Lower lobe of right lung (tissue), 2 donors: ENCODE data around the gene HUS1. TPM values are rescaled to one million over a fixed set of nuclear protein-coding genes. Genes with fewer than 3 reads are reported as not detected.
A peak's percentile ranks its signal among the peaks of the same experiment; 100 is the strongest.

ENCODE experiments used
- ATAC-seq, 2 donors: fragments of 200-7000 bp; cut with Tn5 transposase; one replicate each; pipeline ENCODE4 v1.9.1; 2020 to 2022; ENCODE audit warnings: mild to moderate bottlenecking in 2 of 2, moderate library complexity in 2 of 2
- DNase-seq: peaks from one replicate; pipeline ENCODE4 v3.0.0-alpha.2; 2020
- H3K27ac ChIP-seq: fragments of 200-600 bp; one replicate; pipeline ENCODE4 v1.8.0; 2022
- H3K27me3 ChIP-seq: fragments of 200-600 bp; one replicate; pipeline ENCODE4 v1.8.0; 2022; ENCODE audit warnings: low read depth
- H3K36me3 ChIP-seq: fragments of 200-600 bp; one replicate; pipeline ENCODE4 v1.8.0; 2022; ENCODE audit warnings: mild to moderate bottlenecking
- H3K4me1 ChIP-seq: fragments of 200-600 bp; one replicate; pipeline ENCODE4 v1.8.0; 2022
- H3K4me3 ChIP-seq: fragments of 200-600 bp; one replicate; pipeline ENCODE4 v1.8.0; 2022; ENCODE audit warnings: mild to moderate bottlenecking
- H3K9me3 ChIP-seq: fragments of 200-600 bp; one replicate; pipeline ENCODE4 v1.8.0; 2022
- CTCF ChIP-seq: fragments of 200-600 bp; IDR thresholded peaks from one replicate; pipeline ENCODE4 v1.8.0; 2022; ENCODE audit warnings: antibody characterized with exemption, mild to moderate bottlenecking
- intact Hi-C: fragments of 100-400 bp; cut with DNase I; formaldehyde crosslinking; loops from one replicate; pipeline ENCODE4 v1.11.0; 2022
- total RNA-seq: library from RNA; stranded (reverse); fragmentation: NEBNext Ultra II Directional; extraction: Animal tissue kit (Norgen Biotek cat#: 25700); gene quantifications from one replicate; pipeline ENCODE4 v1.2.1, GENCODE V29; 2021
- donor health status: DM: no; HTN: yes; CAD: no; lungs with severe emphysema.

The HUS1 gene
- total RNA-seq, 1 donor from 2014 or later, result 39.2 TPM

- H3K27me3 ChIP-seq, result no peaks in the 10 kb centered on the region
- no peak for ATAC-seq
Measured at GRCh38 chr7:47978790-47979144, 648 bp downstream of the HUS1 start.

GRCh38 chr7:47973739-47974138 lies 5.7 kb downstream of the HUS1 start:
- ATAC-seq (no peak), DNase-seq (no peak)
- intact Hi-C loops, result no loop called here
- Histone ChIP-seq H3K36me3 (peaks cover 89% of the 10 kb centered on the region), H3K27ac (no peak overlapping the region), H3K9me3 (no peaks in the 10 kb centered on the region), H3K4me1 (peaks cover 34% of the 10 kb centered on the region), H3K4me3 (no peak overlapping the region), H3K27me3 (no peaks in the 10 kb centered on the region)
- TF ChIP-seq CTCF, result no peak

More at GRCh38 chr7:47978790-47979144, 648 bp downstream of the HUS1 start:
- no peak for DNase-seq
- H3K4me1 ChIP-seq, result peaks cover 18% of the 10 kb centered on the region
- no peaks in the 10 kb centered on the region for H3K9me3 ChIP-seq
- peak overlapping the region; percentile 75 for H3K4me3 ChIP-seq
- peak overlapping the region; percentile 84 for H3K27ac ChIP-seq
- no peak for TF ChIP-seq CTCF
- H3K36me3 ChIP-seq, result peaks cover 48% of the 10 kb centered on the region
- intact Hi-C loops, result no loop called here

DNA sequence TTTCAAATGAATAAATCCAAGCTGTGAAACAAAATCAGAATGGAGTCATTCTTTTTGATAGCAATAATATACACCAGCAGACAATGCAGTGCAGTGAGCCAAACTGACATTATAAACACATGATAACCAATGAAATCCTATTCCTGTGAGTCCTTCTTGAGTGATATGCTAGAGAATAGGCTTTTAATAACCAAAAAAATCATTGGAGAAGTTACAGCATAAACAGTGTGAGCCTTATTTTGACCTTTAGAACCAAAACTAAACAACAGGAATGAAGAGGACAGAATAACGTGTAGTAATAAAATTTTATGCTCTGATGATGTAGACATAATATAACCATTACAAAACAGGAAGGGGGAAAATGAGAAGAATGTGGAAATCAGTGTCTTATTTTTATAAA lies 8.7 kb downstream of the HUS1 start:
- no peak for DNase-seq
- no peak for TF ChIP-seq CTCF
- H3K4me1 ChIP-seq, result peaks cover 22% of the 10 kb centered on the region
- peaks cover 91% of the 10 kb centered on the region for H3K36me3 ChIP-seq
- peak overlapping the region; percentile 68 for H3K27ac ChIP-seq
- ATAC-seq, result peak in 1 of 2 donors; percentile 13
- intact Hi-C loops, result no loop called here
- no peaks in the 10 kb centered on the region for H3K27me3 ChIP-seq
- no peaks in the 10 kb centered on the region for H3K9me3 ChIP-seq
- H3K4me3 ChIP-seq, result no peak overlapping the region

- peak; percentile 83 for TF ChIP-seq CTCF
- Histone ChIP-seq H3K27ac (peak overlapping the region; percentile 57), H3K36me3 (peaks cover 91% of the 10 kb centered on the region), H3K4me1 (peaks cover 22% of the 10 kb centered on the region), H3K9me3 (no peaks in the 10 kb centered on the region), H3K4me3 (no peak overlapping the region), H3K27me3 (no peaks in the 10 kb centered on the region)
- intact Hi-C loops, result no loop called here
- ATAC-seq (peak; percentile 71 to 80), DNase-seq (peak; percentile 66)
Measured at GRCh38 chr7:47968847-47969774, 10.3 kb downstream of the HUS1 start.

- Histone ChIP-seq H3K27me3 (no peaks in the 10 kb centered on the region), H3K27ac (no peak overlapping the region), H3K9me3 (no peaks in the 10 kb centered on the region), H3K4me1 (peaks cover 22% of the 10 kb centered on the region), H3K4me3 (no peak overlapping the region), H3K36me3 (peaks cover 91% of the 10 kb centered on the region)
- ATAC-seq, result no peak
- DNase-seq, result no peak
- TF ChIP-seq CTCF, result no peak
- intact Hi-C loops, result no loop called here
Measured at GRCh38 chr7:47967708-47968107, 11.7 kb downstream of the HUS1 start.
